AG04450 (cell line): ENCODE measurements around the gene SDK1. TPM values are rescaled to one million over a fixed set of nuclear protein-coding genes. Genes with fewer than 3 reads are reported as not detected.
"Not testable (repeated sequence)": the region's sequence is repeated elsewhere in the genome, so short reads cannot be mapped to it uniquely, and the experiment has no call there.

ENCODE experiments used
- CTCF ChIA-PET: fragments of 300-600, 350-600 bp; formaldehyde crosslinking; extraction: SDS; loops from one replicate; lab custom pipeline; 2022; ENCODE audit warnings: antibody characterized with exemption, inconsistent platforms; lab: Charles Lee
- POLR2A ChIA-PET: fragments of 350-600 bp; formaldehyde crosslinking; extraction: SDS; loops from one replicate; lab custom pipeline; 2021; ENCODE audit warnings: antibody characterized with exemption, inconsistent platforms; lab: Yijun Ruan, JAX
- DNase-seq: peaks from one replicate; pipeline ENCODE4 v3.0.0-alpha.2; 2011; ENCODE audit warnings: low read depth, low spot score
- H3K27ac ChIP-seq: one replicate; pipeline ENCODE4 v1.5.1; 2012; ENCODE audit warnings: low read depth, low read length, control low read depth
- H3K27me3 ChIP-seq: one replicate; pipeline ENCODE4 v1.6.0; 2012; ENCODE audit warnings: low read length; ENCODE audit not compliant: control insufficient read depth, insufficient read depth
- H3K4me3 ChIP-seq: 2 replicates; pipeline ENCODE4 v1.5.1; 2011; ENCODE audit warnings: mild to moderate bottlenecking, low read depth, low read length, control low read depth
- H3K9me3 ChIP-seq: 2 replicates; pipeline ENCODE4 v1.5.1; 2012; ENCODE audit warnings: low read length; ENCODE audit not compliant: control insufficient read depth, insufficient read depth
- CTCF ChIP-seq: IDR thresholded peaks from 2 replicates; pipeline ENCODE4 v1.5.1; 2011; ENCODE audit warnings: low read depth, low read length, control low read depth, inconsistent platforms
- polyA plus RNA-seq: library from polyadenylated mRNA; depleted of rRNA; stranded (reverse); fragments of >200 nt; gene quantifications from 2 replicates; pipeline ENCODE4 v1.2.3, GENCODE V29; 2011

The SDK1 gene
- polyA plus RNA-seq, 1 experiment = 2.2 TPM

GRCh38 chr7:3928727-3929515, 627.9 kb downstream of the SDK1 start:
- POLR2A ChIA-PET = no interaction called here
- Histone ChIP-seq H3K27me3 (no peaks in the 10 kb centered on the region), H3K27ac (no peak overlapping the region), H3K4me3 (no peak overlapping the region), H3K9me3 (peaks cover 32% of the 10 kb centered on the region)
- CTCF ChIA-PET = no interaction called here
- TF ChIP-seq CTCF = no peak
- DNase-seq = no peak

GRCh38 chr7:3931843-3932242, 630.8 kb downstream of the SDK1 start:
- peaks cover 23% of the 10 kb centered on the region for H3K9me3 ChIP-seq
- H3K27me3 ChIP-seq = no peaks in the 10 kb centered on the region
- POLR2A ChIA-PET = no interaction called here
- TF ChIP-seq CTCF = no peak
- H3K27ac ChIP-seq = no peak overlapping the region
- H3K4me3 ChIP-seq = no peak overlapping the region
- no peak for DNase-seq
- CTCF ChIA-PET = no interaction called here

GRCh38 chr7:3937146-3937545, 636.1 kb downstream of the SDK1 start:
- peaks cover 56% of the 10 kb centered on the region for H3K9me3 ChIP-seq
- ChIA-PET POLR2A (no interaction called here), CTCF (no interaction called here)
- TF ChIP-seq CTCF = no peak
- DNase-seq = no peak
- H3K27me3 ChIP-seq = no peaks in the 10 kb centered on the region
- no peak overlapping the region for H3K4me3 ChIP-seq
- H3K27ac ChIP-seq = no peak overlapping the region

GRCh38 chr7:3937605-3938004, 636.6 kb downstream of the SDK1 start:
- H3K27me3 ChIP-seq = no peaks in the 10 kb centered on the region
- POLR2A ChIA-PET = no interaction called here
- H3K27ac ChIP-seq = no peak overlapping the region
- no peak for DNase-seq
- no peak overlapping the region for H3K4me3 ChIP-seq
- H3K9me3 ChIP-seq = peaks cover 56% of the 10 kb centered on the region
- CTCF ChIA-PET = no interaction called here
- no peak for TF ChIP-seq CTCF

GRCh38 chr7:3941706-3942105, 640.7 kb downstream of the SDK1 start:
- H3K27ac ChIP-seq, POLR2A ChIA-PET, H3K4me3 ChIP-seq, H3K27me3 ChIP-seq, CTCF ChIA-PET, DNase-seq: not testable (repeated sequence)
- H3K9me3 ChIP-seq = peaks cover 66% of the 10 kb centered on the region
